Posterior cingulate gyrus (tissue), 11 donors: ENCODE results near the gene ASXL1.
"Not testable (repeated sequence)": the region's sequence is repeated elsewhere in the genome, so short reads cannot be mapped to it uniquely, and the experiment has no call there.

Experiments
- DNase-seq, 10 donors: peaks; one replicate each; pipeline versions ENCODE4 v3.0.0 to v3.0.0-alpha.2; 2020 to 2021; ENCODE audit warnings: mixed read lengths in 3 of 10
- intact Hi-C: fragments of 100-400 bp; cut with DNase I; formaldehyde crosslinking; loops from one replicate; pipeline ENCODE4 v1.15.1; 2023

The ASXL1 gene

GRCh38 chr20:32391003-32391402 lies 32.9 kb downstream of the ASXL1 start:
- intact Hi-C loops = no loop called here
- no peak for DNase-seq

GRCh38 chr20:32395066-32395465 lies 36.9 kb downstream of the ASXL1 start:
- intact Hi-C loops = no loop called here
- DNase-seq = no peak

GRCh38 chr20:32396646-32397160 lies 38.6 kb downstream of the ASXL1 start:
- intact Hi-C loops = no loop called here
- no peak for DNase-seq

- no peak for DNase-seq
- intact Hi-C loops = no loop called here
These were observed 39.5 kb downstream of the ASXL1 start for GRCh38 chr20:32397567-32398084.

- intact Hi-C loops = no loop called here
- no peak for DNase-seq
These were observed 42.3 kb downstream of the ASXL1 start for GRCh38 chr20:32400476-32400875.

- intact Hi-C loops = no loop called here
- no peak for DNase-seq
These were observed 45.9 kb downstream of the ASXL1 start for GRCh38 chr20:32404017-32404416.

- intact Hi-C loops = no loop called here
- DNase-seq = no peak
These were observed 48.6 kb downstream of the ASXL1 start for GRCh38 chr20:32406701-32407100.

- intact Hi-C loops = not testable (repeated sequence)
These were observed 49.1 kb downstream of the ASXL1 start for GRCh38 chr20:32407131-32407750.

GRCh38 chr20:32411955-32412706 lies 54.0 kb downstream of the ASXL1 start:
- no peak for DNase-seq
- intact Hi-C loops = no loop called here

More at GRCh38 chr20:32407131-32407750, 49.1 kb downstream of the ASXL1 start:
- not testable (repeated sequence) for DNase-seq

GRCh38 chr20:32415494-32415893 lies 57.4 kb downstream of the ASXL1 start:
- no peak for DNase-seq
- intact Hi-C loops = no loop called here

GRCh38 chr20:32416206-32416605 lies 58.1 kb downstream of the ASXL1 start:
- no peak for DNase-seq
- intact Hi-C loops = no loop called here

- no peak for DNase-seq
- intact Hi-C loops = no loop called here
These were observed 60.2 kb downstream of the ASXL1 start for GRCh38 chr20:32418376-32418775.

- no peak for DNase-seq
- intact Hi-C loops = no loop called here
These were observed 63.2 kb downstream of the ASXL1 start for GRCh38 chr20:32421290-32421689.

GRCh38 chr20:32427996-32428395 lies 69.9 kb downstream of the ASXL1 start:
- intact Hi-C loops = no loop called here
- DNase-seq = no peak

GRCh38 chr20:32429343-32429742 lies 71.2 kb downstream of the ASXL1 start:
- intact Hi-C loops = no loop called here
- DNase-seq = no peak

- intact Hi-C loops = no loop called here
- DNase-seq = no peak
These were observed 71.7 kb downstream of the ASXL1 start for GRCh38 chr20:32429745-32430360.

GRCh38 chr20:32431457-32431856 lies 73.3 kb downstream of the ASXL1 start:
- no peak for DNase-seq

GRCh38 chr20:32432277-32432676 lies 74.1 kb downstream of the ASXL1 start:
- DNase-seq = no peak
- intact Hi-C loops = no loop called here

More at GRCh38 chr20:32431457-32431856, 73.3 kb downstream of the ASXL1 start:
- intact Hi-C loops = no loop called here

GRCh38 chr20:32433311-32434021 lies 75.3 kb downstream of the ASXL1 start:
- DNase-seq = no peak
- intact Hi-C loops = no loop called here

GRCh38 chr20:32434434-32434833 lies 76.3 kb downstream of the ASXL1 start:
- peak in 1 of 10 donors; percentile 61 for DNase-seq
- intact Hi-C loops = no loop called here
